OCI-LY1 (cell line): ENCODE results near the gene EMC7.

Experiments used
- H2AFZ ChIP-seq: fragments of 200-600 bp; sonication (generic), shearing (Covaris generic); 2 replicates; pipeline ENCODE4 v1.6.0; 2014; ENCODE audit warnings: antibody characterized with exemption, mild to moderate bottlenecking, low read length
- H3F3A ChIP-seq: fragments of 200-600 bp; sonication (generic), shearing (Covaris generic); 2 replicates; pipeline ENCODE4 v1.6.0; 2014; ENCODE audit warnings: mild to moderate bottlenecking, antibody characterized with exemption, low read length, moderate library complexity; ENCODE audit not compliant: insufficient read depth
- H3K27ac ChIP-seq: fragments of 200-600 bp; sonication (generic); 2 replicates; pipeline ENCODE4 v1.5.1; 2014; ENCODE audit warnings: low read length, mixed run types, mild to moderate bottlenecking, low read depth; ENCODE audit not compliant: poor library complexity, severe bottlenecking
- H3K27me3 ChIP-seq: fragments of 200-600 bp; sonication (generic); 2 replicates; pipeline ENCODE4 v1.6.0; 2014; ENCODE audit warnings: antibody characterized with exemption, mild to moderate bottlenecking, low read length, moderate library complexity; ENCODE audit not compliant: insufficient read depth
- H3K36me3 ChIP-seq: fragments of 200-600 bp; sonication (generic); 2 replicates; pipeline ENCODE4 v1.6.1; 2014; ENCODE audit warnings: mild to moderate bottlenecking, antibody characterized with exemption, low read length, moderate library complexity, mixed read lengths; ENCODE audit not compliant: insufficient read depth
- H3K4me1 ChIP-seq: fragments of 200-600 bp; sonication (generic); 2 replicates; pipeline ENCODE4 v1.5.1; 2014; ENCODE audit warnings: mild to moderate bottlenecking, low read length, moderate library complexity; ENCODE audit not compliant: insufficient read depth, severe bottlenecking
- H3K4me2 ChIP-seq: fragments of 200-600 bp; sonication (generic), shearing (Covaris generic); 2 replicates; pipeline ENCODE4 v1.6.1; 2014; ENCODE audit warnings: low read length
- H3K4me3 ChIP-seq: fragments of 200-600 bp; sonication (generic); 2 replicates; pipeline ENCODE4 v1.5.1; 2014; ENCODE audit warnings: low read length, low read depth, mild to moderate bottlenecking, mixed read lengths; ENCODE audit not compliant: poor library complexity, severe bottlenecking
- H3K79me2 ChIP-seq: fragments of 200-600 bp; shearing (Covaris generic); 2 replicates; pipeline ENCODE4 v1.6.1; 2016; ENCODE audit warnings: mixed run types, low read length, mixed read lengths; ENCODE audit not compliant: insufficient read depth
- H3K9ac ChIP-seq: fragments of 200-600 bp; sonication (generic), shearing (Covaris generic); 2 replicates; pipeline ENCODE4 v1.6.1; 2014; ENCODE audit warnings: mild to moderate bottlenecking, low read length, mixed read lengths
- H3K9me2 ChIP-seq: fragments of 200-600 bp; sonication (generic), shearing (Covaris generic); 2 replicates; pipeline ENCODE4 v1.6.1; 2014; ENCODE audit warnings: low read depth, mild to moderate bottlenecking, low read length, mixed read lengths
- H3K9me3 ChIP-seq: fragments of 200-600 bp; shearing (Covaris generic); 2 replicates; pipeline ENCODE4 v1.6.1; 2014; ENCODE audit warnings: low read length, mixed read lengths
- H4K20me1 ChIP-seq: fragments of 200-600 bp; sonication (generic), shearing (Covaris generic); 2 replicates; pipeline ENCODE4 v1.6.0; 2016; ENCODE audit warnings: mild to moderate bottlenecking, low read length; ENCODE audit not compliant: insufficient read depth
- CTCF ChIP-seq: fragments of 200-600 bp; sonication (generic), shearing (Covaris generic); IDR thresholded peaks from 2 replicates; pipeline ENCODE4 v1.5.1; 2017; ENCODE audit warnings: mild to moderate bottlenecking, antibody characterized with exemption, low read length, moderate library complexity, mixed read lengths
- EZH2 ChIP-seq: fragments of 200-600 bp; sonication (generic), shearing (Covaris generic); IDR thresholded peaks from 2 replicates; pipeline ENCODE4 v1.8.0; 2017; ENCODE audit warnings: borderline replicate concordance, mixed run types, mild to moderate bottlenecking, antibody characterized with exemption, low read length, moderate library complexity, mixed read lengths

EMC7 gene

GRCh38 chr15:34106423-34106822 lies 4.8 kb upstream of the EMC7 start:
- Histone ChIP-seq H2AFZ (no peak overlapping the region), H3K4me1 (peaks cover 8% of the 10 kb centered on the region), H3K79me2 (peaks cover 1% of the 10 kb centered on the region), H3K9ac (no peak overlapping the region), H3K4me2 (no peak overlapping the region), H3K36me3 (peaks cover 15% of the 10 kb centered on the region), H4K20me1 (no peaks in the 10 kb centered on the region), H3K27ac (no peak overlapping the region), H3F3A (no peaks in the 10 kb centered on the region), H3K9me2 (no peaks in the 10 kb centered on the region), H3K27me3 (no peaks in the 10 kb centered on the region), H3K4me3 (no peak overlapping the region), H3K9me3 (peaks cover 15% of the 10 kb centered on the region)
- no peak for TF ChIP-seq CTCF
- TF ChIP-seq EZH2: no peak

- H3K9me2 ChIP-seq: no peaks in the 10 kb centered on the region
- peak overlapping the region; percentile 18 for H3K27ac ChIP-seq
- H3K4me1 ChIP-seq: peaks cover 24% of the 10 kb centered on the region
- H3K9ac ChIP-seq: peak overlapping the region; percentile 73
- peaks cover 15% of the 10 kb centered on the region for H3K9me3 ChIP-seq
- H3K4me2 ChIP-seq: peak overlapping the region; percentile 89
- no peak for TF ChIP-seq EZH2
- no peak for TF ChIP-seq CTCF
- H3K36me3 ChIP-seq: peaks cover 15% of the 10 kb centered on the region
- peaks cover 36% of the 10 kb centered on the region for H3K79me2 ChIP-seq
- no peaks in the 10 kb centered on the region for H4K20me1 ChIP-seq
- no peaks in the 10 kb centered on the region for H3K27me3 ChIP-seq
- peak overlapping the region; percentile 67; the same call in 1 of the 2 replicates for H2AFZ ChIP-seq
- peak overlapping the region; percentile 97 for H3K4me3 ChIP-seq
- no peaks in the 10 kb centered on the region for H3F3A ChIP-seq
These were observed 688 bp upstream of the EMC7 start for GRCh38 chr15:34102175-34102925.

GRCh38 chr15:34099914-34100313 lies 1.7 kb downstream of the EMC7 start:
- no peak overlapping the region; the same call in 1 of the 2 replicates for H3K9ac ChIP-seq
- H3K79me2 ChIP-seq: peaks cover 42% of the 10 kb centered on the region
- H3K36me3 ChIP-seq: peaks cover 20% of the 10 kb centered on the region

More at GRCh38 chr15:34099914-34100313, 1.7 kb downstream of the EMC7 start:
- Histone ChIP-seq H3K4me1 (peaks cover 24% of the 10 kb centered on the region), H3K9me2 (no peaks in the 10 kb centered on the region), H3K27me3 (no peaks in the 10 kb centered on the region), H2AFZ (no peak overlapping the region), H3K4me3 (peak overlapping the region; percentile 97), H3F3A (no peaks in the 10 kb centered on the region), H3K9me3 (peaks cover 15% of the 10 kb centered on the region), H4K20me1 (no peaks in the 10 kb centered on the region), H3K27ac (no peak overlapping the region), H3K4me2 (peak overlapping the region; percentile 99)
- TF ChIP-seq CTCF: no peak
